HFFc6 (cell line): ENCODE measurements around the gene ZNF319. TPM values are rescaled to one million over a fixed set of nuclear protein-coding genes. Genes with fewer than 3 reads are reported as not detected.

Source experiments
- DNase-seq: peaks from one replicate; pipeline ENCODE4 v3.0.0-alpha.2; 2018
- H3K27ac Mint-ChIP-seq: 2 replicates; pipeline ENCODE4 v1.8.0; 2020; ENCODE audit warnings: mild to moderate bottlenecking, mixed read lengths
- H3K27me3 Mint-ChIP-seq: 2 replicates; pipeline ENCODE4 v1.8.0; 2021; ENCODE audit warnings: mild to moderate bottlenecking, moderate library complexity, mixed read lengths; ENCODE audit not compliant: insufficient read depth
- H3K36me3 Mint-ChIP-seq: 2 replicates; pipeline ENCODE4 v1.8.0; 2021; ENCODE audit warnings: low read depth, mixed read lengths
- H3K4me1 Mint-ChIP-seq: 2 replicates; pipeline ENCODE4 v1.8.0; 2020; ENCODE audit warnings: low read depth, mixed read lengths
- H3K4me3 Mint-ChIP-seq: 2 replicates; pipeline ENCODE4 v1.8.0; 2020; ENCODE audit warnings: mild to moderate bottlenecking, moderate library complexity, mixed read lengths
- H3K9me3 Mint-ChIP-seq: 2 replicates; pipeline ENCODE4 v1.8.0; 2020; ENCODE audit warnings: mild to moderate bottlenecking, mixed read lengths
- CTCF ChIP-seq: fragments of 200-600 bp; sonication (generic); IDR thresholded peaks from 2 replicates; pipeline ENCODE4 v1.5.0; 2021; ENCODE audit warnings: antibody characterized with exemption, mild to moderate bottlenecking
- total RNA-seq, 6 experiments: library from RNA; stranded (reverse); fragmentation: NEBNext Ultra II Directional; extraction: Animal tissue kit (Norgen Biotek cat#: 25700); gene quantifications; 2 replicates in 1 of 6; 3 replicates in 5 of 6; pipeline ENCODE4 v1.2.3, GENCODE V29; 2021

The ZNF319 gene
- total RNA-seq, 6 experiments from 2014 or later = 8.3 to 12.0 (median 9.4) TPM

- no peak for DNase-seq
- H3K27ac Mint-ChIP-seq = no peak overlapping the region
- H3K36me3 Mint-ChIP-seq = peaks cover 8% of the 10 kb centered on the region; the same call in 1 of the 2 replicates
- H3K4me1 Mint-ChIP-seq = peaks cover 56% of the 10 kb centered on the region
- H3K9me3 Mint-ChIP-seq = no peaks in the 10 kb centered on the region
- H3K4me3 Mint-ChIP-seq = no peak overlapping the region
- TF ChIP-seq CTCF = no peak
- peaks cover 2% of the 10 kb centered on the region; the same call in 1 of the 2 replicates for H3K27me3 Mint-ChIP-seq
These were observed 2.5 kb upstream of the ZNF319 start for GRCh38 chr16:58002936-58003335.

GRCh38 chr16:58002416-58002800 lies 1.9 kb upstream of the ZNF319 start:
- no peak for TF ChIP-seq CTCF
- peaks cover 2% of the 10 kb centered on the region; the same call in 1 of the 2 replicates for H3K27me3 Mint-ChIP-seq
- H3K9me3 Mint-ChIP-seq = no peaks in the 10 kb centered on the region
- H3K27ac Mint-ChIP-seq = no peak overlapping the region
- peak overlapping the region; percentile 93; the same call in 1 of the 2 replicates for H3K4me3 Mint-ChIP-seq
- DNase-seq = no peak
- peaks cover 8% of the 10 kb centered on the region; the same call in 1 of the 2 replicates for H3K36me3 Mint-ChIP-seq
- peaks cover 57% of the 10 kb centered on the region for H3K4me1 Mint-ChIP-seq

GRCh38 chr16:58001781-58002415 lies 1.4 kb upstream of the ZNF319 start:
- peak overlapping the region; percentile 93 for H3K4me3 Mint-ChIP-seq
- H3K27me3 Mint-ChIP-seq = peaks cover 2% of the 10 kb centered on the region; the same call in 1 of the 2 replicates
- DNase-seq = no peak
- H3K27ac Mint-ChIP-seq = no peak overlapping the region
- H3K4me1 Mint-ChIP-seq = peaks cover 57% of the 10 kb centered on the region
- no peaks in the 10 kb centered on the region for H3K9me3 Mint-ChIP-seq
- H3K36me3 Mint-ChIP-seq = peaks cover 8% of the 10 kb centered on the region; the same call in 1 of the 2 replicates
- no peak for TF ChIP-seq CTCF

- H3K4me3 Mint-ChIP-seq = peak within 1 kb of the TSS; percentile 93
- peak; percentile 77 for DNase-seq
- H3K27ac Mint-ChIP-seq = peak within 1 kb of the TSS; percentile 86
- H3K4me1 Mint-ChIP-seq = peaks cover 57% of the 10 kb centered on the region
- TF ChIP-seq CTCF = peak; percentile 77
- peaks cover 2% of the 10 kb centered on the region; the same call in 1 of the 2 replicates for H3K27me3 Mint-ChIP-seq
- peaks cover 6% of the 10 kb centered on the region; the same call in 1 of the 2 replicates for H3K36me3 Mint-ChIP-seq
- H3K9me3 Mint-ChIP-seq = no peaks in the 10 kb centered on the region
These were observed 519 bp upstream of the ZNF319 start, which contains the start of gene USB1 for GRCh38 chr16:58000706-58001676. Gene USB1 (plus strand): TSS chr16:58001407. CDS start chr16:58001484, 77 bp downstream.

GRCh38 chr16:57999366-57999970 lies 1.0 kb downstream of the ZNF319 start:
- TF ChIP-seq CTCF = no peak; the same call in 1 of the 2 replicates
- no peak for DNase-seq
- H3K9me3 Mint-ChIP-seq = no peaks in the 10 kb centered on the region
- no peaks in the 10 kb centered on the region for H3K27me3 Mint-ChIP-seq
- peak overlapping the region; percentile 27 for H3K27ac Mint-ChIP-seq
- H3K36me3 Mint-ChIP-seq = peaks cover under 1% of the 10 kb centered on the region; the same call in 1 of the 2 replicates
- H3K4me1 Mint-ChIP-seq = peaks cover 50% of the 10 kb centered on the region
- H3K4me3 Mint-ChIP-seq = peak overlapping the region; percentile 84
